Keratinocyte (primary cell): ENCODE data around the gene FOXP2.

Experiments
- EZH2 ChIP-seq: IDR thresholded peaks from one replicate; pipeline ENCODE4 v1.6.1; 2012; ENCODE audit warnings: inconsistent platforms, mild to moderate bottlenecking, low read length, moderate library complexity
- TF ChIP-seq, protein P1 (sequence below), 3 experiments: IDR thresholded peaks in 1 of 3; conservative IDR thresholded peaks in 1 of 3; optimal IDR thresholded peaks in 1 of 3; 2 replicates in 2 of 3; 3 replicates in 1 of 3; pipeline versions ENCODE3 to v1.5.1; 2011; ENCODE audit warnings: low read length in 3 of 3, mild to moderate bottlenecking in 3 of 3, moderate library complexity in 2 of 3, control low read depth in 1 of 3, inconsistent platforms in 1 of 3; ENCODE audit not compliant: insufficient read depth in 2 of 3; ENCODE audit errors: extremely low read depth in 1 of 3

- TF ChIP-seq EZH2 = no peak
- TF ChIP-seq, protein P1, sequence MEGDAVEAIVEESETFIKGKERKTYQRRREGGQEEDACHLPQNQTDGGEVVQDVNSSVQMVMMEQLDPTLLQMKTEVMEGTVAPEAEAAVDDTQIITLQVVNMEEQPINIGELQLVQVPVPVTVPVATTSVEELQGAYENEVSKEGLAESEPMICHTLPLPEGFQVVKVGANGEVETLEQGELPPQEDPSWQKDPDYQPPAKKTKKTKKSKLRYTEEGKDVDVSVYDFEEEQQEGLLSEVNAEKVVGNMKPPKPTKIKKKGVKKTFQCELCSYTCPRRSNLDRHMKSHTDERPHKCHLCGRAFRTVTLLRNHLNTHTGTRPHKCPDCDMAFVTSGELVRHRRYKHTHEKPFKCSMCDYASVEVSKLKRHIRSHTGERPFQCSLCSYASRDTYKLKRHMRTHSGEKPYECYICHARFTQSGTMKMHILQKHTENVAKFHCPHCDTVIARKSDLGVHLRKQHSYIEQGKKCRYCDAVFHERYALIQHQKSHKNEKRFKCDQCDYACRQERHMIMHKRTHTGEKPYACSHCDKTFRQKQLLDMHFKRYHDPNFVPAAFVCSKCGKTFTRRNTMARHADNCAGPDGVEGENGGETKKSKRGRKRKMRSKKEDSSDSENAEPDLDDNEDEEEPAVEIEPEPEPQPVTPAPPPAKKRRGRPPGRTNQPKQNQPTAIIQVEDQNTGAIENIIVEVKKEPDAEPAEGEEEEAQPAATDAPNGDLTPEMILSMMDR (optimal IDR thresholded peaks at IDR 0.05 in 1 of 3, IDR thresholded peaks at IDR 0.05 in 1 of 3, conservative IDR thresholded peaks at IDR 0.05 in 1 of 3; ENCODE audit: extremely low read depth in 1 of 3, insufficient read depth in 2 of 3, low read length in 3 of 3) = no peak
These were observed 5.0 kb downstream of the FOXP2 start for GRCh38 chr7:114419441-114420272.
